NCI-H526 treated with DMSO at 0.1 percent for 48 hours (cell line): ENCODE measurements around the gene CAMK2N2.
"Not testable (repeated sequence)": the region's sequence is repeated elsewhere in the genome, so short reads cannot be mapped to it uniquely, and the experiment has no call there.

Experiments used
- DNase-seq: peaks from one replicate; lab custom pipeline; 2025; lab: John Stamatoyannopoulos, UW

The CAMK2N2 gene

DNA sequence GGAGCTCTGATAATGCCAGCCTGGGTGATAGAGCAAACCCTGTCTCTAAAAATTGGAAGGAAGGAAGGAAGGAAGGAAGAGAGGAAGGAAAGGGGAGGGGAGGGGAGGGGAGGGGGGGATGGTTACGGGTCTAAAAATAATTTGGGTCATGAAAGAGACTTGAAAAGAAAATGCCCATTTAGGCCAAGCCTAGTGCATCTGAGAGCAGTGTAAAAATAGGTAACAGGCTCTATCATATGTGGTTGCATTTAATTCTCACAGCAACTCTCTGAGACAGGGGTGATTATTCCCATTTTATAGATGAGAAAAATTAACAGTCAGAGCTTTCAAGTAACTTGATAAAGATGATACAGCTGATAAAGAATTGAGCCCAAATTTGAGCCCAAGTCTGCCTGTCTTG is 10.9 kb upstream of the CAMK2N2 start:
- DNase-seq, result no peak

DNA sequence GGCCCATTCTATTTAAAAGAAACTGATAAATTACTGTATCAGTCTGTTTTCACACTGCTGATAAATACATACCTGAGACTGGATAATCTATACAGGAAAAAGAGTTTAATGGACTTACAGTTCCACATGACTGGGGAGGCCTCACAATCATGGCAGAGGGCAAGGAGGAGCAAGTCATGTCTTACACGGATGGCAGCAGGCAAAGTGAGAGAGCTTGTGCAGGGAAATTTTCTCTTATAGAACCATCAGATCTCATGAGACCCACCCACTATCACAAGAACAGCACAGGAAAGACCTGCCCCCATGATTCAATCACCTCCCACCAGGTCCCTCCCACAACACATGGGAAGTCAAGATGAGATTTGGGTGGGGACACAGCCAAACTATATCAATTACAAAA is 5.9 kb upstream of the CAMK2N2 start:
- not testable (repeated sequence) for DNase-seq

GRCh38 chr3:184262764-184263179 is 1.4 kb upstream of the CAMK2N2 start:
- DNase-seq, result peak; percentile 14

DNA sequence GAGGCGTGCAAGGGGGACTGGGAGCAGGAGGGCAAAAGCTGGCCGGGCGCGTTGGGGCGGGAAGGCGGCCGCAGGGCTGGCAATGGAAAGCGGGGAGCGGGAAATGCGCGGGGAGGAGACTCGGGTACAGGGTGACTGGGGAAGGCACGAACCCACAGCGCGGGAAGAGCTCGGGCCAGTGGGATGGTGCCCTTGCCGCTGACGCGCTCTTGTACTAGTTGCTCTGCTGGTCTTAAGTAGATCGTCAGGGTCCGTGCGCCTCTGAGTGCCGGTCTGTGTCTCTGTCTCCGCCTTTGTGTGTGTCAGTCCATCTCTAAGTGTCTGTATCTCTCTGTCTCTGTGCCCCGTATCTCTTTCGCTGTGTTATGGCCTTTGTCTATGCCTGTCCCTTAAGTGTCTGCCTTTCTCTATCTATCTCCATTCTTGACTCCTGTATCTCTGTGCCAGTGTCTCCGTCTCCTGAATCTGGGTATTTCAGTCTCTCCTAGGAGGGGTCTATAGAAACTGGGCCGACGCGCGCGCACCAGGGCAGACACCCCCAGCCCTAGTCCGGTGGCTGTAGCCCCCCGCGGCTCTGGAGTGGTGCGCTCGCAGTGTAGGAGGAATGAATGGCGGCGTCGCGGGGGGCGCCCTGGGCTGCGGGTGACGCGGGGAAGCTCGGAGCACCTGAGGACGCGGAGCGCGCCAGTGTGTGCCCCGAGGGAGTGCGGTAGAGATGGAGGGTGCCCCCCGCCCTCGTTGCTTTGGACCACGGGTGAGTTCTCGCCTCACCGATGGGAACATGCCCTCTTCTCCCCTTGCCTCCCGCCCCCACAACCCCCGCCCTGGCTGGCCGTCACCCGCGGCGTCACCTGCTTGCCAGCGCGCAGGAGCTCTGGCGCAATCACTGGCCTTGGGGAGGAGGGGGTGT is 756 bp upstream of the CAMK2N2 start:
- peak; percentile 48 for DNase-seq

DNA sequence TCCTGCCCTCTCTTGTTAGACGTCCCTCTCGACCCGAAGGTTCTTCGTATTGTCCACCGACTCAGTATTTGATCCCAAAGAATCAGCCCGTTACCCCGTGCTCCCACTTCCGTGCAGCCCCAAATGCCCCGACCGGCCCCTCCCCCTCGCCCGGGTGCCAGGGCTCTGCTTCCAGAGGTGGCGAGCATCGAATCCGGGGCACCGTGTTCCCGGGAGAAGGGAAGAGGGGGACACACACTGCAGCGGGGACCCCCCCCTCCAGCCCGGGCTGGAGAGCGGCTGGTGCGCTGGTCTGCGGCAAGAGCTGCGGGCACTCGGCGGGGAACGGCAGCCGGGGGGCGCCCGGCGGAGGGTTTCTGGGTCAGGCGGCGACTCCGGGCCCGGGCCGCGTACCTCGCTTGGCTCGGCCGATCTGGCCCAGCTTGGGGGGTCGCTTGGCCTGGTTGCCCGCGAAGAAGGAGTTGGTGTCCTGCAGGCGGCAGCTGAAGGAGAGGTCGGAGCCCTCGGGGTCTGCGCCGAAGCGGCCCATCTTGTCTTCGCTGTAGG is 556 bp downstream of the CAMK2N2 start:
- no peak for DNase-seq

DNA sequence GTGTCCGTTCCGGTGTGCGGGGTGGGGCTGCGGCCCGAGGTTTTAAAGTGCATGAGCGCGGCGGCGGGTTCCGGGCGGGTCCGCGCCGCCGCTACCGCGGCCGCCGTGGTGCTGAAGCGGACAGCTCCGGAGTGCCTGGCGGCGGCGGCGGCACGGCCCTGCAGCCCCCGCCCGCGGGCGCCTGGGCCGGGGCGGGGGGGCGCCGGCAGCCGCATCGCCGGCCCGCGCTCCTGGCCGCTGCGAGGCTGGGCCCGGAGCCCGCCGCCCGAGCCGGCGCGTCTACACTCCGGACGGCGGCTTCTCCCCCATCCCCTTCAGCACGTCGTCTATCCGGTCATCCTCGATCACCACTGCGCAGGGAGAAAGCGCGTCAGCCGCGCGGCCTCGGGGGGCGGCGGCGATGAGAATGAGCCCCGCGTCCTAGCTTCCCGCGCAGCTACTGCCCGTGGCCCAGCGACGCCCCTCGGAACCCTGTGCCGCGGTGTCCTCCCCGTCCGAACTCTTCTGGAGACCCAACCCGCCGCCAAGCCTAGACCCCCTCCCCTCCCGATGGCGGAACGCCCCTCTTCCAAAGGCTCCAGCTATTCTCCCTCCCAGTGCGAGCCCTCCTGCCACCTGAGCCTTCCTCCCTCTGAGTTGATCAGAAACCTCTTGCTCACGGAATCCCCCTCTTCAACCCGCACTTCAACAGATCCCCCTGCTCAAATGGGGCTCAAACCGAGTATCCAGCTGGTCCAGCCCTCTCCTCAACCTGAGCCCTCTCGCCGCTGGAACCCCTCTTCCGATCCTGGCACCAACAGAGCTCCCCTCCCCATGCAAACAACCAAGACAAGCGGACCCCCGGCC is 1.3 kb downstream of the CAMK2N2 start:
- DNase-seq, result peak; percentile 52

- DNase-seq, result peak; percentile 10
These were observed 1.9 kb downstream of the CAMK2N2 start for GRCh38 chr3:184259396-184259877.

DNA sequence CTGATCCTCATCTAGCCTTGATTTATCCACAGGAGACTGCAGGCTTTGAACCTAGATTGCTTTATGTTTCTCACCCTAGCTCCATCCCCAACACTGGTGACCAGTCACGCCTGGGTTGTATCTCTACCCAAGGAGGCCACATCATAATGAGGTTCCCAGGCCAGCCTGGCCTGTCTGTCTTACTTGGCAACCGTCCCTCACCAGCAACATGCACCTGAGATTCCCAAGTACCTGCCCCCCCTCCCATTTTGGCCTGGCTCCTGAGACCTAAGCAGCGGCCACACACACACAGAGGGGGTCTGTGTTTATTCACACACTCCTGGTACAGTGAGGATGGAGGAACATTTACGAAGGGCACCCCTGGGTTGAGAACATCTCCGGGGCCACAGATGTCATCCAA is 2.4 kb downstream of the CAMK2N2 start:
- DNase-seq, result no peak

DNA sequence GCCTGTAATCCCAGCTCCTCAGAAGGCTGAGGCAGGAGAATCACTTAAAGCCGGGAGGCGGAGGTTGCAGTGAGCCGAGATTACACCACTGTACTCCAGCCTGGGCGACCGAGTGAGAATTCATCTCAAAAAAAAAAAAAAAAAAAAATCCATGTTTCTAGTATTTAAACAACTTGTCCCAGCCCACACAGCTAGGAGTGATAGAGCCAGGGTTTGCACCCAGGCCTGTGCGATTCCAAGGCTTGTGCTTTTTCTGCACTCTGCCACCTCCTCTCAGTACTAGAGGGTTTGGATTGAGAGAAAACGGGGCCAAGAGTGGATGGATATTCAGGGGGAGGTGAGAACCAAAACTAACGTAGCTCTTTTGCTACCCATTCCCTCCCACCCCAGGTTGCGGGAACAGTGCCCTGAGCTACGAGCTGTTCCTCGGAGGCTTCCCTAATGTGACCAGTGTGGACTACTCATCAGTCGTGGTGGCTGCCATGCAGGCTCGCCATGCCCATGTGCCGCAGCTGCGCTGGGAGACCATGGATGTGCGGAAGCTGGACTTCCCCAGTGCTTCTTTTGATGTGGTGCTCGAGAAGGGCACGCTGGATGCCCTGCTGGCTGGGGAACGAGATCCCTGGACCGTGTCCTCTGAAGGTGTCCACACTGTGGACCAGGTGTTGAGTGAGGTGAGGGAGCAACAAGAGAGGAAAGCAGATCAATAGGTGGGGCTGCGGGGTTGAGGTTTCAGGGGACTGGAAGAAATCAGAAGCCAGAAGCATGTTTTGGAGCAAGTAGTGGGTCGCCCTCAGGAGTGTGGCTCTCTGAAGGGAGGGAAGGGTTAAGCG is 4.1 kb downstream of the CAMK2N2 start:
- no peak for DNase-seq

DNA sequence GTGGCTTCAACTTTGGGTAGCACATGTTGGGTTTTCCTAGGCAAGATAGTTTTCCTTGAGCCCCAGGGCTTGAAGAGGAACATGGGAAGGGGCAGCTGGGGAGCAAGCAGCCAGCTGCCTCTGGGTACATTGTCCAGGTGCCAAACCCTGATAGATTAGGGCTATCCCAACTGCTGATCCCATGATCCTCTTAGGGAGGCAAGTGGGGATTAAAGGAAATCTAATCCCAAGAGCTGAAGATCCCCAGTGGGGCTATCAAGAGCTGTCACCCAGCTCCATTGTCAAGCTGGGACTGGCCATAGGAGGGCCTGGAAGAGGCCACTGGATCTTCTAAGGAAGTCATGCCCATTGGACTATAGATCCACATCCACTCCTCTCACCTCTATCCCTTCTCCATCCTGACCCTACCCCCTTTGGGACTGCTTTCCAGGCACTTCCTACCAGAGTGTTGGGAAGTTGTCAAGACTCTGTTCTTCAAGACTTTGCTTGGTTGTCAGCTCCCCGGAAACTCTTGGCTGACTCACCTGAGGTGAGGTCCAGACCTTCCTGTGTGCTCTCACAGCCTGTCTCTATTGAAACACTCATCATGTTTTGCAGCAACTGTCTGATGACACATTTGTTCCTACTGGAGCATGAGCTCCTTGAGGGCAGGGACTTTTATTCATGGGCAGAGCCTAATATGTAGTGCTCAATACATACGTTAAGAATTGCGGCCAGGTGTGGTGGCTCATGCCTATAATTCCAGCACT is 5.9 kb downstream of the CAMK2N2 start:
- DNase-seq, result no peak

DNA sequence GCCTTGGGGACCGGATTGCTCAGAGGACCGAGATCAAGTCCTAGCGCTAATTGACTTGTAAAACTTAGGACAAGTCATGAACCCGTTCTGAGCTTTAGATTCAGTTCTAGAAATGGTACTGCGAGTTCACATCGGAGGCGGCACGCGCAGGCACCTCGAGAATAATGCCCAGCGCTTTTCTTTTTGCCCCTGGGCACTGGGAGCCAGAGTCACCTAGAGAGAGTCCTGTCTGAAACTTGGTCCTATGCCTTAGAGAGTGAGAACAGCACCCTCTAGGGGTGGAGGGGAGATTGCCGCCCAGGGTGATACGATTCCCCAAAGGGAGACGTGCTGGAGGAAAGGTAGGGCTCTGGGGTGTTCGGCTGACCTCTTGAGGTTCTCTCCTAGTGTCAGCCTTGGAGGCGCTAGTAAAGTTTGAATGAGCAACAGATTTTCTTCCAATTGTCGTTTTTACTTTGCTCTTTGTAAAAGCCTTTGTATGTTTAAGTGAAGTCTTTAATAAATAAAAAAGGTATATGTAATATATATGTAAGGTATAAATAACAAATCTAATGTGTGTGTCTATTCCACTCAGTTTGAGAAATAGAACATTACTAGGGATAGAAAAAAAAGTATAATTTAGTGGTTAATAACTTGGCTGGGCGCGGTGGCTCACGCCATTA is 11.1 kb downstream of the CAMK2N2 start:
- DNase-seq, result peak; percentile 90

- DNase-seq, result peak; percentile 98
These were observed 11.8 kb downstream of the CAMK2N2 start, which contains the start of gene EEF1AKMT4 for GRCh38 chr3:184249412-184250166. Gene EEF1AKMT4 (plus strand): TSS chr3:184249672. CDS start chr3:184249695, 23 bp downstream.

DNA sequence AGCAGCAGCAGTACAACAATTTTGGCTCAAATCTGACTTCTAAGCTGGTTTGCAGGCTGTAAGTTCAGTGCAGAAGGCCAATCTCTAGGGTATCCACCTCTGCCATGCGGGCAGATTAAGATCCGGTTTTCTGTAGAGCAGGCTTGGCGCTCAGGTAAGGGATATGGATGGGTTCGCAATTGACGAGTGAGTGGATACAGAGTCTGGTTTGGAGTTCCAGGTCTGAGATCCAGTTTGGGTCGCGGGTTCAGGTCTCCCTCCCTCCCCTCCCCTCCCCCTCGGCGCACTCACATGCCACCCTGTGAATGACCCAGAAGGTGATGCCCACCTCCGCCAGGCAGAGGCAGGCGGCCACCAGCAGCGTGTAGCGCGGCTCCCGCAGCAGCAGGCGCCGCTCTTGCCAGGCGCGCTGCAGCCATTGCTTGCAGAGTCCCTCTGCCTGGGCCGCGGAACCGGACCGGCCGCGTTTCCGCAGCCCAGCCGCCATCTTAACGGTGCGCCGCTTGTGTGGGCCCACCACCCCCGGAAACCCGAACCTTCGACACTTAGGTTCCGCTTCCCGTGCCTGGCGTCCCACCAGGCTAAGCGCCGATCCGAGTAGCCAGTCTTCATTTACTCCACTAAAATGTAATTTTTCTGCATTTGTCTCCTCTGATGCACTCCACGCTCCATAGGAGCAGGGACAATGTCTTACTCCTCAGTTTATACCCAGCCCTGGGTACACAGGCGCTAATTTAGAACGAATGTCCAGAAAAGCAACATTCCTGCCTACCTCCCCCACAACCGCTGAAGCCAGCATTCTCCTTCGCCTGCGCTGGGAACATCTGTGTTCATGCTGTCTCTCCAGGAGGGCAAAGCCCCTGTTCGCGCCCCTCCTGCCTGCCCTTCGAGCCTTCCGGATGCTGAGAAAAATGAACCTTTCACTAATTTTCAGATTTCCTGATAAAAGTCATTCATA is 12.6 kb downstream of the CAMK2N2 start, which contains the start of gene ALG3:
TSS of gene ALG3 (minus strand) at position 509 of the 958 bp plus-strand sequence. CDS start at position 487, 22 bp downstream.
- DNase-seq, result peak; percentile 49

DNA sequence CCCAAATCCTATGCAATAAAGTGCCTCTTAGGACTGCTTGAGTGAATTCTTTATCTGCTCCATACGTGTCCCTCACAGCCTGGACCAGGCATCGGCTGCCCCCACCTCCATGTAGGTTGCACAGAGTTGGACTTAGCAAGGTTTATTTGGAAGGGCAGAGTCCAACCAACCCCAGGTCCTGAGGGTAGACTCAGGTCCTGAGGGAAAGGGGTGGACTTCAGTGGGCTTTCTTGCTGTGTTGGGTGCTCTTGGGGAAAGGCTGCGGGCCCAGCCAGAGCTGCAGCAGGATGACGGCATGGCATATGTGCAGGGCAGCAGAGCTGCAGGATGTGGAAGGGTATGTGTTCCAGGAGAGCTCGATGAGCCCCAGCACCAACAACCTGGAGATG is 19.1 kb downstream of the CAMK2N2 start:
- no peak for DNase-seq

DNA sequence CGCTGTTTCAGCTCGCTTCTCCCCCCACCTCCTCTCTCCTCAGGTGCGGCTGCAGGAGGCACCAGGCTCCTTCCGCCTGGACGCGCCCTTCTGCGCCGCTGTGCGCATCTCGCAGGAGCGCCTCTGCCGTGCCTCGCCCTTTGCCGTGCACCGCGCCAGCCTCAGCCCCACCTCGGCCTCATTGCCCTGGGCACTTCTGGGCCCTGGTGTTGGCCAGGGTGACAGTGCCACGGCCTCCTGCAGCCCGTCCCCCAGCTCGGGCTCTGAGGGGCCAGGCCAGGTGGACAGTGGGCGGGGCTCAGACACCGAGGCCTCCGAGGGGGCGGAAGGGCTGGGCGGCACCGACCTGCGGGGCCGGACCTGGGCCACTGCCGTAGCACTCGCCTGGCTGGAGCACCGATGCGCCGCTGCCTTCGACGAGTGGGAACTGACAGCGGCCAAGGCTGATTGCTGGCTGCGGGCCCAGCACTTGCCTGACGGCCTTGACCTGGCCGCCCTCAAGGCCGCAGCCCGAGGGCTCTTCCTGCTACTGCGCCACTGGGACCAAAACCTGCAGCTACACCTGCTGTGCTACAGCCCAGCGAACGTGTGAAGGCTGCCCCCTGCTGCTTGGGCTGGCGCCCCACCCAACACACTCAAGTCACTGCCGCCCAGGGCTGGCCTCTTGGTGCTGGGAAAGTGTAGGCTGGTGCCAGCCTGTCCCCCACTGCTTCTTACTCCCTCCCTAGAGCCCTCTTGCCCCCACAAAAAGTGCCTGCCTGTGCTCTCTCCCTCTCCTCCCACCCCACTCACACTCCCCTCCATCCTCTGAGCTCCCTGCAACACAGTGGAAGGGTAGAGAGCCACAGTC is 19.7 kb downstream of the CAMK2N2 start:
- peak; percentile 70 for DNase-seq

DNA sequence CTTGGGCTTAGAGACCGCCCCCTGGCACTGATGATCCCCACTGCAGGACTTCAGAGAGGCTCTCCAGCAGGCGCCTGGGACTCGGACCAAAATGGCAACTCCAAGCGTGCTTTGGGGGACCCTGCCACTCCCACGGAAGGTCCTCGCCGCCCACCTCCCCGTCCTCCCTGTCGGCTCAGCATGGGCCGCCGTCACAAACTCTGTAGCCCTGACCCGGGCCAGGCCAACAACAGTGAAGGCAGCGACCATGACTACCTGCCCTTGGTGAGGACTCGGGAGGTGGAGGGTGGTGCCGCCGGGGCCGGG is 20.3 kb downstream of the CAMK2N2 start:
- DNase-seq, result no peak

DNA sequence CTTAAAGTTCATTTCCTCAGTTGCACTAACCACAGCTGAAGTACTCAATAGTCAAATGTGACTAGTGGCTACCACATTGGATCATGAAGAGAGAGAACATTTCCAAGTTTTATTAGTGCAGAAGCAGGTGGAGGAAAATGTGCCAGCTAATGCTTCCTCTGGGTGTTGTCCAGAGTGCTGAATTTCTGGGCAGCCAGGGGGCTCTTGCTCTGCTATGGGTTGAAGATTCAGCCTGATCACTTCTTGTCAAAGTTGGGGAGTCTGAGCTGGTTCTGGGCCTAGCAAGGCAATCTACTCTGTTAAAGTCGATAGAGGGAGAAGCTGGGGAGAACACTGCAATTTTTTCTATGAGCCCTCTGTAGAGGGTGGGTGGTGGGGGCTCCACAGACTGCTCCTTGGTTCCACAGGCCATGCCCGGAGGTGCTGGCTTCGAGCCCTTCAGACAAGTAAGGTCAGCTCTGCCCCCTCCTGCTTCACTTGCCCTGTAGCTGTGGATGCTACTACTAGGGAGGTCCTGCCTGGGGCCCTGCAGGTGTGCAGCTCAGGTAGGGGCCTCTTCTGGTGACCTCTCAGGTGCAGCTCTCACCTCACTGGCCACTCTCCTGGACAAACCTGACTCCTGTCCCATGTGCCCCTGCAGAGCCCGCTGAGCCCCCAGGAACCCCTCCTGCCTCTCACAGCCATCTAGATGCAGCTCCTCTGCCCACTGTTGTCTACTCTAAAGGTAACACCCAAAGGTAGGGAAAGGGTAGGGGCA is 20.8 kb downstream of the CAMK2N2 start:
- no peak for DNase-seq
